Activated CD8-positive, alpha-beta T cell treated with anti-CD3 and anti-CD28 coated beads, Interleukin-2, amount 10 ng/mL, durations not matched to agents 7 days and 5 days (primary cell): ENCODE results near the gene ADCY2. TPM values are rescaled to one million over a fixed set of nuclear protein-coding genes. Genes with fewer than 3 reads are reported as not detected.

Experiments
- ATAC-seq: fragments of 150-1000 bp; cut with Tn5 transposase; one replicate; pipeline ENCODE4 v1.10.0; 2021; ENCODE audit warnings: moderate library complexity
- CTCF ChIA-PET: fragments of 350-600 bp; sonication (Branson Sonifier 250); formaldehyde crosslinking; loops from one replicate; lab custom pipeline; 2021; ENCODE audit warnings: antibody characterized with exemption; lab: Charles Lee
- POLR2A ChIA-PET: fragments of 350-600 bp; sonication (Branson Sonifier 250); formaldehyde crosslinking; loops from one replicate; lab custom pipeline; 2021; ENCODE audit warnings: antibody characterized with exemption; lab: Charles Lee
- DNase-seq: peaks from one replicate; pipeline ENCODE4 v3.0.0-alpha.2; 2020
- H3K27ac Mint-ChIP-seq: one replicate; pipeline ENCODE4 v1.8.0; 2021; ENCODE audit warnings: mild to moderate bottlenecking, mixed read lengths
- H3K27me3 Mint-ChIP-seq: one replicate; pipeline ENCODE4 v1.8.0; 2021; ENCODE audit warnings: low read depth, mixed read lengths
- H3K36me3 Mint-ChIP-seq: one replicate; pipeline ENCODE4 v1.8.0; 2021; ENCODE audit warnings: low read depth, mixed read lengths
- H3K4me1 Mint-ChIP-seq: one replicate; pipeline ENCODE4 v1.8.0; 2021; ENCODE audit warnings: low read depth, mixed read lengths
- H3K4me3 Mint-ChIP-seq: one replicate; pipeline ENCODE4 v1.8.0; 2021; ENCODE audit warnings: mild to moderate bottlenecking, mixed read lengths
- H3K9me3 Mint-ChIP-seq: one replicate; pipeline ENCODE4 v1.8.0; 2022; ENCODE audit warnings: mixed read lengths; ENCODE audit not compliant: insufficient read depth
- total RNA-seq, 2 experiments: library from RNA; stranded (reverse); gene quantifications; one replicate each; pipeline ENCODE4 v1.2.3, GENCODE V29; 2021

ADCY2 gene
- total RNA-seq, 2 experiments from 2014 or later, result not detected

- DNase-seq (no peak), ATAC-seq (no peak)
- CTCF ChIA-PET, result no interaction called here
- Mint-ChIP-seq H3K4me1 (no peaks in the 10 kb centered on the region), H3K27me3 (no peaks in the 10 kb centered on the region), H3K36me3 (no peaks in the 10 kb centered on the region), H3K4me3 (no peak overlapping the region), H3K9me3 (peaks cover 4% of the 10 kb centered on the region), H3K27ac (no peak overlapping the region)
- POLR2A ChIA-PET, result no interaction called here
These were observed 138.6 kb downstream of the ADCY2 start for GRCh38 chr5:7534505-7534904.

DNA sequence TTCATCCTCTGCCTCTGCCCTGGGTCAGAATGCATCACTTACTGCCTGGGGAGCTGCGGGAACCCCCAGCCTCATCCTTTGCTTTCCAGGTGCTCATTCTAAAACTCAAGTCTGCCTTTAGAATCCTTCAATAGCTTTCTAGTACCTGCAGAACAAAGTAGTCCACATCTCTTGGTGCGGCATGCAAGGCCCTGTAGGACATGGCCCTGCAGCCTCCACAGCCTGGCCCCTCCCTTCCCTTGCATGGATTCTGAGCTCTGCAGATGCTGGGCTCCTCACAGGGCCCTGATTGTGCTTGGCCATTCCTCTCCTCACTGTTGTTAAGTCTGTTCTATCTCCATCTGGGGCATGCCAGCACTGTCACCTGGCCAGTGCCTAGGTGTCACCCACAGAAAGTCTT lies 141.6 kb downstream of the ADCY2 start:
- no peaks in the 10 kb centered on the region for H3K4me1 Mint-ChIP-seq
- DNase-seq, result no peak
- ATAC-seq, result no peak
- no peaks in the 10 kb centered on the region for H3K27me3 Mint-ChIP-seq
- H3K36me3 Mint-ChIP-seq, result no peaks in the 10 kb centered on the region
- peaks cover 4% of the 10 kb centered on the region for H3K9me3 Mint-ChIP-seq
- H3K4me3 Mint-ChIP-seq, result no peak overlapping the region
- ChIA-PET POLR2A (no interaction called here), CTCF (no interaction called here)
- H3K27ac Mint-ChIP-seq, result no peak overlapping the region

- ChIA-PET POLR2A (no interaction called here), CTCF (no interaction called here)
- no peak overlapping the region for H3K27ac Mint-ChIP-seq
- H3K9me3 Mint-ChIP-seq, result peaks cover 4% of the 10 kb centered on the region
- no peak overlapping the region for H3K4me3 Mint-ChIP-seq
- no peaks in the 10 kb centered on the region for H3K4me1 Mint-ChIP-seq
- ATAC-seq (no peak), DNase-seq (no peak)
- H3K36me3 Mint-ChIP-seq, result no peaks in the 10 kb centered on the region
- no peaks in the 10 kb centered on the region for H3K27me3 Mint-ChIP-seq
These were observed 143.6 kb downstream of the ADCY2 start for GRCh38 chr5:7539571-7539970.

GRCh38 chr5:7540736-7541485 lies 145.0 kb downstream of the ADCY2 start:
- Mint-ChIP-seq H3K27me3 (no peaks in the 10 kb centered on the region), H3K36me3 (no peaks in the 10 kb centered on the region), H3K4me3 (no peak overlapping the region), H3K27ac (no peak overlapping the region), H3K9me3 (no peaks in the 10 kb centered on the region), H3K4me1 (no peaks in the 10 kb centered on the region)
- CTCF ChIA-PET, result no interaction called here
- DNase-seq (no peak), ATAC-seq (no peak)
- POLR2A ChIA-PET, result no interaction called here

GRCh38 chr5:7541898-7542297 lies 146.0 kb downstream of the ADCY2 start:
- Mint-ChIP-seq H3K27ac (no peak overlapping the region), H3K36me3 (no peaks in the 10 kb centered on the region), H3K27me3 (no peaks in the 10 kb centered on the region), H3K4me1 (no peaks in the 10 kb centered on the region), H3K9me3 (no peaks in the 10 kb centered on the region), H3K4me3 (no peak overlapping the region)
- DNase-seq (no peak), ATAC-seq (no peak)
- CTCF ChIA-PET, result no interaction called here
- POLR2A ChIA-PET, result no interaction called here

DNA sequence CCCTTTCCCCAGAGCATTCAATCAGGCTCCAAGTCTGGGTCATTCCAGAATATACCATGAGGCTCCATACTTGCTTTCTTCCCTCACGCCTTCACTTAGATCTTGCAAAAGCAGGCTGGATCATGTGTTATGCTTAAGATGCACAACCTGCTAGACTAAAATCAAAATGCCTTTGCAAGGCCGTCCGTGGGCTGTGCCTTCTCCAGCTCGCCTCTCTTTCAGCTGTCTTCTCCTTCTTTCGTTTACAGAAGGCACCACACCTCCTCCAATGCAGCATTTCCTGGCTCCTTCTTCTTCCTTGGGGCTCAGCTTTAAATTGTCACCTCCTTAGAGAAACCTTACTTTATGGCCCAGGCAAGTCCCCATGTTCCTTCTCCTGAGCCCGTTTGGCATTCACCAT lies 150.6 kb downstream of the ADCY2 start:
- H3K4me1 Mint-ChIP-seq, result no peaks in the 10 kb centered on the region
- no peaks in the 10 kb centered on the region for H3K36me3 Mint-ChIP-seq
- H3K9me3 Mint-ChIP-seq, result no peaks in the 10 kb centered on the region
- H3K27ac Mint-ChIP-seq, result no peak overlapping the region
- no peaks in the 10 kb centered on the region for H3K27me3 Mint-ChIP-seq
- ATAC-seq (no peak), DNase-seq (no peak)
- CTCF ChIA-PET, result no interaction called here
- POLR2A ChIA-PET, result no interaction called here
- no peak overlapping the region for H3K4me3 Mint-ChIP-seq

DNA sequence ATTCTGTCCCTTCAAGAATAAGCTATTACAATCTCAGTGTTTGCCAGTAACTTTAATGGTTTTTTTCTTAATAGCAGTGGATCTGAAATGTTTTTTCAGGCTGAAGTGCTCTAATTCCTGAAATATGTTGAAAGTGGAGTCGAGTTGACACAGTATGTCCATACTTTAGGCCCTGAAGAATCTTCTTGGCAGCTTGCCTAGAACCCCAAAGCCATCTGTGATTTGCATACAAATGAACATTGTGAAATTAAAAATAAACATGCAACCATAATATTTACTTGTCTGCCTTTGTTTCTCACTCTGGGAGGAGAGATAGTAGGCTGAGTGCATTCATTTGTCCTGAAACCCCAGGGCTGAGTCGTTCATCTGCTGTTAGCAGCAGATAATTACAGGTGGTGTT lies 152.7 kb downstream of the ADCY2 start:
- CTCF ChIA-PET, result no interaction called here

GRCh38 chr5:7565559-7565958 lies 169.6 kb downstream of the ADCY2 start:
- no peak for ATAC-seq
- Mint-ChIP-seq H3K4me3 (no peak overlapping the region), H3K9me3 (no peaks in the 10 kb centered on the region), H3K27me3 (no peaks in the 10 kb centered on the region), H3K27ac (no peak overlapping the region), H3K36me3 (no peaks in the 10 kb centered on the region), H3K4me1 (no peaks in the 10 kb centered on the region)
- ChIA-PET POLR2A (no interaction called here), CTCF (no interaction called here)
- no peak for DNase-seq

More for the DNA sequence above, 152.7 kb downstream of the ADCY2 start:
- POLR2A ChIA-PET, result no interaction called here
- Mint-ChIP-seq H3K36me3 (no peaks in the 10 kb centered on the region), H3K4me3 (no peak overlapping the region), H3K9me3 (no peaks in the 10 kb centered on the region), H3K27ac (no peak overlapping the region), H3K27me3 (no peaks in the 10 kb centered on the region), H3K4me1 (no peaks in the 10 kb centered on the region)
- DNase-seq, result no peak
- no peak for ATAC-seq

- Mint-ChIP-seq H3K4me1 (no peaks in the 10 kb centered on the region), H3K27me3 (no peaks in the 10 kb centered on the region), H3K36me3 (no peaks in the 10 kb centered on the region), H3K4me3 (no peak overlapping the region), H3K9me3 (no peaks in the 10 kb centered on the region), H3K27ac (no peak overlapping the region)
- no peak for DNase-seq
- ATAC-seq, result no peak
- CTCF ChIA-PET, result no interaction called here
- POLR2A ChIA-PET, result no interaction called here
These were observed 180.2 kb downstream of the ADCY2 start for GRCh38 chr5:7576023-7576715.

- Mint-ChIP-seq H3K9me3 (no peaks in the 10 kb centered on the region), H3K4me1 (no peaks in the 10 kb centered on the region), H3K4me3 (no peak overlapping the region), H3K27me3 (no peaks in the 10 kb centered on the region), H3K36me3 (no peaks in the 10 kb centered on the region), H3K27ac (no peak overlapping the region)
- DNase-seq (no peak), ATAC-seq (no peak)
- POLR2A ChIA-PET, result no interaction called here
- CTCF ChIA-PET, result no interaction called here
These were observed 181.4 kb downstream of the ADCY2 start for GRCh38 chr5:7577381-7577780.

GRCh38 chr5:7578071-7578470 lies 182.1 kb downstream of the ADCY2 start:
- Mint-ChIP-seq H3K4me3 (no peak overlapping the region), H3K27ac (no peak overlapping the region), H3K36me3 (no peaks in the 10 kb centered on the region), H3K27me3 (no peaks in the 10 kb centered on the region), H3K9me3 (no peaks in the 10 kb centered on the region), H3K4me1 (no peaks in the 10 kb centered on the region)
- no peak for ATAC-seq
- ChIA-PET CTCF (no interaction called here), POLR2A (no interaction called here)
- DNase-seq, result no peak

GRCh38 chr5:7584749-7585148 lies 188.8 kb downstream of the ADCY2 start:
- no peak overlapping the region for H3K4me3 Mint-ChIP-seq
- CTCF ChIA-PET, result no interaction called here
- POLR2A ChIA-PET, result no interaction called here
- H3K27ac Mint-ChIP-seq, result no peak overlapping the region
- H3K36me3 Mint-ChIP-seq, result no peaks in the 10 kb centered on the region
- no peaks in the 10 kb centered on the region for H3K4me1 Mint-ChIP-seq
- ATAC-seq (no peak), DNase-seq (no peak)
- no peaks in the 10 kb centered on the region for H3K27me3 Mint-ChIP-seq
- H3K9me3 Mint-ChIP-seq, result no peaks in the 10 kb centered on the region
